Keratinocyte (primary cell): ENCODE data around the gene AMBP. TPM values are rescaled to one million over a fixed set of nuclear protein-coding genes. Genes with fewer than 3 reads are reported as not detected.

Experiments used
- DNase-seq: peaks from one replicate; pipeline ENCODE4 v3.0.0-alpha.2; 2011; ENCODE audit warnings: low read depth, missing footprints, low spot score
- FAIRE-seq: peaks from 2 replicates; lab custom pipeline; 2011; peaks lifted over from hg19 to GRCh38; lab: Jason Lieb, UNC
- H2AFZ ChIP-seq: 2 replicates; pipeline ENCODE4 v1.6.0; 2012; ENCODE audit warnings: low read length, control low read depth, inconsistent platforms; ENCODE audit not compliant: control insufficient read depth
- H3K27ac ChIP-seq: 2 replicates; pipeline ENCODE4 v1.5.1; 2011; ENCODE audit warnings: low read length; ENCODE audit not compliant: control insufficient read depth, insufficient read depth
- H3K27me3 ChIP-seq: 3 replicates; pipeline ENCODE4 v1.6.0; 2011; ENCODE audit warnings: low read length; ENCODE audit not compliant: control insufficient read depth, insufficient read depth; ENCODE audit errors: extremely low read depth
- H3K36me3 ChIP-seq, 2 experiments: 2 replicates in 1 of 2; 3 replicates in 1 of 2; pipeline ENCODE4 v1.5.1; 2011; ENCODE audit warnings: low read length in 2 of 2, mild to moderate bottlenecking in 1 of 2; ENCODE audit not compliant: control insufficient read depth in 2 of 2, insufficient read depth in 2 of 2; ENCODE audit errors: extremely low read depth in 1 of 2
- H3K4me1 ChIP-seq: 3 replicates; pipeline ENCODE4 v1.5.1; 2011; ENCODE audit warnings: low read length; ENCODE audit not compliant: control insufficient read depth, insufficient read depth; ENCODE audit errors: extremely low read depth
- H3K4me2 ChIP-seq: 3 replicates; pipeline ENCODE4 v1.6.0; 2011; ENCODE audit warnings: low read depth, low read length; ENCODE audit not compliant: control insufficient read depth, insufficient read depth; ENCODE audit errors: extremely low read depth
- H3K4me3 ChIP-seq, 3 experiments: fragments of 200-600 bp in 1 of 3; sonication (generic) in 1 of 3; 2 replicates in 2 of 3; 3 replicates in 1 of 3; pipeline ENCODE4 v1.5.1; 2011 to 2016; ENCODE audit warnings: low read length in 3 of 3, mild to moderate bottlenecking in 3 of 3, control low read depth in 2 of 3, inconsistent platforms in 1 of 3, low read depth in 1 of 3, mixed read lengths in 1 of 3, mixed run types in 1 of 3, moderate library complexity in 1 of 3; ENCODE audit not compliant: control insufficient read depth in 2 of 3, insufficient read depth in 2 of 3; ENCODE audit errors: extremely low read depth in 1 of 3
- H3K79me2 ChIP-seq: 2 replicates; pipeline ENCODE4 v1.6.0; 2012; ENCODE audit warnings: low read length; ENCODE audit not compliant: control insufficient read depth, insufficient read depth
- H3K9ac ChIP-seq: 3 replicates; pipeline ENCODE4 v1.6.0; 2011; ENCODE audit warnings: low read length; ENCODE audit not compliant: control insufficient read depth, insufficient read depth; ENCODE audit errors: extremely low read depth
- H3K9me1 ChIP-seq: 3 replicates; pipeline ENCODE4 v1.6.0; 2011; ENCODE audit warnings: low read length; ENCODE audit not compliant: control insufficient read depth, insufficient read depth; ENCODE audit errors: extremely low read depth
- H3K9me3 ChIP-seq: 2 replicates; pipeline ENCODE4 v1.5.1; 2012; ENCODE audit warnings: low read depth, low read length; ENCODE audit not compliant: control insufficient read depth
- H4K20me1 ChIP-seq: 3 replicates; pipeline ENCODE4 v1.6.0; 2011; ENCODE audit warnings: low read length; ENCODE audit not compliant: control insufficient read depth, insufficient read depth; ENCODE audit errors: extremely low read depth
- EZH2 ChIP-seq: IDR thresholded peaks from one replicate; pipeline ENCODE4 v1.6.1; 2012; ENCODE audit warnings: inconsistent platforms, mild to moderate bottlenecking, low read length, moderate library complexity
- dilution Hi-C: fragments of 300-500 bp; cut with MboI; formaldehyde crosslinking; loops from one replicate; pipeline ENCODE4 v1.7.0; 2020; ENCODE audit warnings: low sequenced_read_pairs; ENCODE audit not compliant: extremely low pct_ligation_motif_present
- polyA plus RNA-seq, 5 experiments: library from polyadenylated mRNA; depleted of rRNA in 3 of 5; stranded (reverse) in 3 of 5; stranded (forward) in 1 of 5; unstranded in 1 of 5; fragments of >200 nt; gene quantifications; 1 replicate in 1 of 5; 2 replicates in 3 of 5; 3 replicates in 1 of 5; pipeline versions ENCODE4 v1.2.1 to v1.2.3, GENCODE V29; 2011 to 2012; ENCODE audit warnings: missing spikeins in 2 of 5, low read depth in 1 of 5, low replicate concordance in 1 of 5
- TF ChIP-seq, protein P1 (sequence below), 3 experiments: IDR thresholded peaks in 1 of 3; conservative IDR thresholded peaks in 1 of 3; optimal IDR thresholded peaks in 1 of 3; 2 replicates in 2 of 3; 3 replicates in 1 of 3; pipeline versions ENCODE3 to v1.5.1; 2011; ENCODE audit warnings: low read length in 3 of 3, mild to moderate bottlenecking in 3 of 3, moderate library complexity in 2 of 3, control low read depth in 1 of 3, inconsistent platforms in 1 of 3; ENCODE audit not compliant: insufficient read depth in 2 of 3; ENCODE audit errors: extremely low read depth in 1 of 3

The AMBP gene
- polyA plus RNA-seq, 1 donor (not counting 4 experiments of a cell fraction or from before 2014, with no cell fraction given): not detected

DNA sequence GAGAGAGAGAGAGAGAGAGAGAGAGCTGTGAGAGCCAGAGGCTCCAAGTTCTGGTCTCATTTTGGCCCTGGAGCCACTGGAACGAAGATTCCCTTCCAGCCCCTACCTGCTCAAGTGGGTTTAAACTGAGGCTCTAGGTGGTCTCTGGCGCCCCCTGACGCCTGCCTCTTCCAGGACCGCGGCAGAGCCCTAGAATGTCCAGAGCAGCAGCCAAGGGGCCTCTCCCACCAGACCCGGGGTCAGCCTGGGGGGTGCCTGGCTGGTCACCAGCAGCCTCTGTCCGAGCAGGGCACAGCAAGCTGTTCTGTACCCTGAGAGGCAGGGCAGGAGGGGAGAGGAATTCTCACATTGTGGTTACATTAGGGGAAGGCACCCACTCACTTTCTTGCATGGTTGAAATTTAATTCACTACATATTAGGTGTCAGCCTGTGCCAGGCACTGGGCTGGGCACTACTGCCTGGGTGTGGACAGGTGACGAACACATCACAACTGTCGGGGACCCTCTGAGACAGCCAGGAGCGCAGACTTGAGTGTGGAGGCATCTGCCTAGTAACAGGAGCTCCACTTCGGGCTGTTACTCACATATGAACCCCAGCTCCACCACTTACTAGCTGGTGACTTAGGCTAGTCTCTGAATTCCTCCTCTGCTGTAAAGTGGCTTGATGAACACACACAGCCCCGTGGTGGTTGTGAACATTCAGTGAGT is 44.5 kb downstream of the AMBP start:
- DNase-seq (no peak), FAIRE-seq (no peak)
- H3K27me3 ChIP-seq: no peaks in the 10 kb centered on the region
- H3K4me1 ChIP-seq: peaks cover 9% of the 10 kb centered on the region
- no peak for TF ChIP-seq EZH2
- TF ChIP-seq, protein P1, sequence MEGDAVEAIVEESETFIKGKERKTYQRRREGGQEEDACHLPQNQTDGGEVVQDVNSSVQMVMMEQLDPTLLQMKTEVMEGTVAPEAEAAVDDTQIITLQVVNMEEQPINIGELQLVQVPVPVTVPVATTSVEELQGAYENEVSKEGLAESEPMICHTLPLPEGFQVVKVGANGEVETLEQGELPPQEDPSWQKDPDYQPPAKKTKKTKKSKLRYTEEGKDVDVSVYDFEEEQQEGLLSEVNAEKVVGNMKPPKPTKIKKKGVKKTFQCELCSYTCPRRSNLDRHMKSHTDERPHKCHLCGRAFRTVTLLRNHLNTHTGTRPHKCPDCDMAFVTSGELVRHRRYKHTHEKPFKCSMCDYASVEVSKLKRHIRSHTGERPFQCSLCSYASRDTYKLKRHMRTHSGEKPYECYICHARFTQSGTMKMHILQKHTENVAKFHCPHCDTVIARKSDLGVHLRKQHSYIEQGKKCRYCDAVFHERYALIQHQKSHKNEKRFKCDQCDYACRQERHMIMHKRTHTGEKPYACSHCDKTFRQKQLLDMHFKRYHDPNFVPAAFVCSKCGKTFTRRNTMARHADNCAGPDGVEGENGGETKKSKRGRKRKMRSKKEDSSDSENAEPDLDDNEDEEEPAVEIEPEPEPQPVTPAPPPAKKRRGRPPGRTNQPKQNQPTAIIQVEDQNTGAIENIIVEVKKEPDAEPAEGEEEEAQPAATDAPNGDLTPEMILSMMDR (optimal IDR thresholded peaks at IDR 0.05 in 1 of 3, IDR thresholded peaks at IDR 0.05 in 1 of 3, conservative IDR thresholded peaks at IDR 0.05 in 1 of 3; ENCODE audit: extremely low read depth in 1 of 3, insufficient read depth in 2 of 3, low read length in 3 of 3): peak in 2 of 3 experiments; percentile 16 to 33
- H3K79me2 ChIP-seq: no peaks in the 10 kb centered on the region
- no peaks in the 10 kb centered on the region for H4K20me1 ChIP-seq
- H3K36me3 ChIP-seq: peaks cover 0 to 12% of the 10 kb centered on the region in 2 experiments
- H3K4me2 ChIP-seq: no peak overlapping the region
- no peaks in the 10 kb centered on the region for H3K9me3 ChIP-seq
- no peak overlapping the region for H3K4me3 ChIP-seq
- H2AFZ ChIP-seq: no peak overlapping the region
- no peaks in the 10 kb centered on the region for H3K9me1 ChIP-seq
- H3K9ac ChIP-seq: no peak overlapping the region
- no peak overlapping the region for H3K27ac ChIP-seq
- dilution Hi-C loops: no loop called here

DNA sequence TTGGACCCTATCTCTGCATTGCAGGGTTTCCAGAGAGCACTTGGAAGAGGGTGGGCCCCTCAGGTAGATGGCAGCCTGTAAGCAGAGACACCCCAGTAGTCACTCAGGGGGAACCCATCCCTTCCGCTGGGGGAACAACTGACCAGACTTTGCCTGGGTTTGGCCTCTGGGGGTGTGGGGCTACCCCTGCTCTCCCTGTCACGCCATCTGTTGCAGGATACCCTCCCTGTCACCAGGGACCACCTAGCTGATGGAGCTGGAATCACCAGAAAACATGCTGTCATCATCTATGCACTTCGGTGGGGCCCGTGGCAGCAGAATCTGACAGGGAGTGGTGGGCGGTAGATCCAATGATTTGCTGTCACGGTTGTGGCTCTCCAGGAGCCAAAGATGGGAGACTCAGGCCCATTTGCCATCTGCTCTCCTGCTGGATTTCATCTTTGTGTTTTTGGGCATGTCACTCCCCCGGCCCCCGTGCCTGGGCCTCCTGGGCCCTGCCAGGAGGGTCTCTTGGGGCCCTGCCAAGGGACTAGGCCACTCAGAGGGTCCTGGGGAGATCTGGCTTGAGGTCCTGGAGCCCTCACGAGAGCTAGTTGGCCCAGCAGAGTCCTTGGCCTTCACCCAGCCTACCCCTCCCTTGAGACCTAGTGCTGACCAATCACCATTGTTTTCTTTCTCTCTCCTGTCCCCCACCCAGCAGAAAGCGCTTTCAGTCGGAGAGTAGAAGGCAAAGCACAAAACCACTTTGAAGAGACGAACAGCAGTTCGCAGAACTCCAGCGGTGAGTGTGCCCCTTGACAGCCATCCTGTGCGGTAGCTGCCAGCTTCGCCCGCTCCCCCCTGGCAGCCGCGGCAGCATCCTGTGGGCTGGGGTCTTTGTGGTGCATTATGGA is 45.9 kb downstream of the AMBP start:
- peaks cover 0 to 12% of the 10 kb centered on the region in 2 experiments for H3K36me3 ChIP-seq
- H3K27ac ChIP-seq: no peak overlapping the region
- no peak overlapping the region for H3K4me3 ChIP-seq
- H3K9me1 ChIP-seq: no peaks in the 10 kb centered on the region
- H3K9me3 ChIP-seq: no peaks in the 10 kb centered on the region
- TF ChIP-seq, protein P1 (optimal IDR thresholded peaks at IDR 0.05 in 1 of 3, IDR thresholded peaks at IDR 0.05 in 1 of 3, conservative IDR thresholded peaks at IDR 0.05 in 1 of 3; ENCODE audit: extremely low read depth in 1 of 3, insufficient read depth in 2 of 3, low read length in 3 of 3): no peak
- no peak for TF ChIP-seq EZH2
- dilution Hi-C loops: no loop called here
- H3K27me3 ChIP-seq: no peaks in the 10 kb centered on the region
- no peak for DNase-seq
- no peaks in the 10 kb centered on the region for H4K20me1 ChIP-seq
- H3K79me2 ChIP-seq: no peaks in the 10 kb centered on the region
- peaks cover 9% of the 10 kb centered on the region for H3K4me1 ChIP-seq
- no peak overlapping the region for H2AFZ ChIP-seq
- H3K4me2 ChIP-seq: no peak overlapping the region
- no peak overlapping the region for H3K9ac ChIP-seq
- no peak for FAIRE-seq
